Skeletal muscle tissue (tissue), 4 donors: ENCODE measurements around the gene RTL10. TPM values are rescaled to one million over a fixed set of nuclear protein-coding genes. Genes with fewer than 3 reads are reported as not detected.
"Not testable (repeated sequence)": the region's sequence is repeated elsewhere in the genome, so short reads cannot be mapped to it uniquely, and the experiment has no call there.

Experiments
- H3K27ac ChIP-seq: one replicate; pipeline ENCODE4 v1.7.0; 2013; ENCODE audit warnings: mild to moderate bottlenecking, low read depth, low read length, inconsistent platforms
- H3K27me3 ChIP-seq, 3 donors: one replicate each; pipeline ENCODE4 v1.7.0; 2013; ENCODE audit warnings: low read length in 3 of 3; ENCODE audit not compliant: control insufficient read depth in 3 of 3, insufficient read depth in 3 of 3
- H3K36me3 ChIP-seq, 3 donors: one replicate each; pipeline ENCODE4 v1.7.0; 2013; ENCODE audit warnings: low read length in 3 of 3; ENCODE audit not compliant: control insufficient read depth in 3 of 3, insufficient read depth in 3 of 3
- H3K4me1 ChIP-seq, 3 donors: one replicate each; pipeline ENCODE4 v1.7.0; 2013; ENCODE audit warnings: low read length in 3 of 3, mild to moderate bottlenecking in 3 of 3; ENCODE audit not compliant: control insufficient read depth in 3 of 3, insufficient read depth in 3 of 3
- H3K4me3 ChIP-seq, 3 donors: one replicate each; pipeline ENCODE4 v1.7.0; 2013; ENCODE audit warnings: low read length in 3 of 3
- H3K9ac ChIP-seq, 3 donors: one replicate each; pipeline ENCODE4 v1.7.0; 2013; ENCODE audit warnings: low read length in 3 of 3, mild to moderate bottlenecking in 3 of 3, moderate library complexity in 2 of 3, low read depth in 1 of 3
- H3K9me3 ChIP-seq, 3 donors: one replicate each; pipeline ENCODE4 v1.7.0; 2013; ENCODE audit warnings: low read length in 3 of 3; ENCODE audit not compliant: control insufficient read depth in 3 of 3
- total RNA-seq: library from RNA; depleted of rRNA; stranded (reverse); fragments of >200 nt; gene quantifications from one replicate; pipeline ENCODE4 v1.2.3, GENCODE V29; 2014
- donor health status: Osteomylitis.

The RTL10 gene
- total RNA-seq, 1 donor from 2014 or later, result 9.4 TPM

- H3K9me3 ChIP-seq, result no peaks in the 10 kb centered on the region
- no peak overlapping the region for H3K9ac ChIP-seq
- no peak overlapping the region for H3K4me3 ChIP-seq
- H3K36me3 ChIP-seq, result peaks cover 3 to 6% (median 5%) of the 10 kb centered on the region in 3 donors
- no peaks in the 10 kb centered on the region for H3K27me3 ChIP-seq
- no peak overlapping the region for H3K27ac ChIP-seq
- peaks cover 19 to 37% (median 27%) of the 10 kb centered on the region in 3 donors for H3K4me1 ChIP-seq
Measured at GRCh38 chr22:19888131-19888746, 33.6 kb upstream of the RTL10 start.

- Histone ChIP-seq H3K27ac (no peak overlapping the region), H3K9me3 (no peaks in the 10 kb centered on the region), H3K4me1 (peaks cover 19 to 37% (median 27%) of the 10 kb centered on the region in 3 donors), H3K4me3 (no peak overlapping the region), H3K9ac (peak overlapping the region in 1 of 3 donors; percentile 45), H3K36me3 (peaks cover 0 to 6% (median 2%) of the 10 kb centered on the region in 3 donors), H3K27me3 (no peaks in the 10 kb centered on the region)
Measured at GRCh38 chr22:19887256-19887985, 32.7 kb upstream of the RTL10 start.

DNA sequence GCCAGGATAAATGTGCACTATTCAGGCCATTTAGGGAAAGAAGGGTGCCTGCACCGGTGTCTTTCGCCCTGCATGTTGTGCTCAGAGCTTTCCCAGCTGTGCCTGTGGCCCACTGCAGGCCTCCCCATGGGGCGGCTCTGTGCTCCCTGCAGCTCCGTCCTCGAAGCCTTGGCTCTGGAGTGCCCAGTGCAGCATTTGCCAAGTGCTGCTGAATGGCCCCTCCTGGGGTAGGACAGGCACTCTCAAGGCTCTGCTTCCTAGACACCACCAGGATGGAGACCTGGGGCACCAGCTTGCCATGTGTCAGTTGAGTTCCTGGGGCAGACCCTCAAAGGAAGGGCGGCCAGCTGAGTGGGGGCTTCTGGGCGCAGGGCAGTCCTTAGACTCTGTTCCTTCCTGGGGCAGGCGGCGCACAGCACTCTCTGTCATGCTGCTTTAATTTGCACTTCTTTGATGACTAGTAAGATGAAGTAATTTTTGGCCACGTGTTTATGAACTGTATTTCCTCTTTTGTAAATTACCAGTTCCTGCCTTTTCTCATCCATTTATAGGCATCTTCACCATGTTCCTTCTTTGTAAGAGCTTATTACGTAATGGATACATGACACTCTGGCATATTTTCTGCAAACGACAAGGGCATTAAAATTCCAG lies 32.1 kb upstream of the RTL10 start:
- Histone ChIP-seq H3K4me1 (peaks cover 22 to 39% (median 29%) of the 10 kb centered on the region in 3 donors), H3K4me3 (no peak overlapping the region), H3K36me3 (peaks cover 0 to 3% (median under 1%) of the 10 kb centered on the region in 3 donors), H3K9ac (peak overlapping the region in 1 of 3 donors; percentile 16), H3K27ac (no peak overlapping the region), H3K9me3 (no peaks in the 10 kb centered on the region), H3K27me3 (no peaks in the 10 kb centered on the region)

GRCh38 chr22:19885841-19886592 lies 31.3 kb upstream of the RTL10 start:
- Histone ChIP-seq H3K4me1 (peaks cover 27 to 39% (median 29%) of the 10 kb centered on the region in 3 donors), H3K27me3 (no peaks in the 10 kb centered on the region), H3K4me3 (no peak overlapping the region), H3K36me3 (peaks cover 0 to 2% (median 0%) of the 10 kb centered on the region in 3 donors), H3K9me3 (no peaks in the 10 kb centered on the region), H3K27ac (no peak overlapping the region), H3K9ac (peak overlapping the region in 1 of 3 donors; percentile 16)

DNA sequence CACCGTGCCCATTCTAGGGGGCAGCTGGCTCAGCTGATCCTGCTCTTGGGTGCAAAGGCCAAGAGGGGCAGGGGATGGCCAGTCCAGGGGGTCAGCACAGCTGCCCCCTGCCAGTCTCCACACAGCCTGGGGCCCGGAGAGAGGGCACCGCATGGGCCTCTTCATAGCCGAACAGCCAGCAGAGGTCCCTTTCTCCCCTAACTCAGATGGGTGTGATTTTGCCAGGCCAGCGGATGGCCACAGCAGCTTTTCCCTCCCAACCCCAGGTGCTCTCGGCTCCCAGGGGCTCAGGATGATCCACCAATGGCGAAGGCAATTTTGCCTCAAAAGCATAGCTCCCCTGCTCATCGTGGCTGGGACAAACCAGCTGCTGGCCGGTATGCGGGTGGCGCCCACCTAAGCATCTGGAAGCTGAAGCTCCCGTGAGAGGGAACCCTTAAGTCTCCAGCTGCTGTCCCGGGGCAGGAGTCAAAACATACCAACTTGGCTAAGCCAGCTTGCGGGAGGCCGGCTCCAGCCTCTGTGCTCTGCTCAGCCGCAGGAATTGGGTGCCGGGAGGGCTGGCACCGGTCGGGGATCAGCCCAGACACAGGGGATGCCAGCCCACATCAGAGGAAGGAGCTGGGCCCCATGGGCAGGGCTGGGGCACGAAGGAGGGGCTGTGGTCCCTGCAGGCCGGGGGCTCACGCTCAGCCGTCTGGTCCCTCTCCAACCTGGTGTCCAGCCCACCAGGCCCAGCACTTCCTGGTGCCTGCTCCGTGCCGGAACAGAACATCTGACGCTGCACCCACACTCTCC lies 30.5 kb upstream of the RTL10 start:
- Histone ChIP-seq H3K9ac (peak overlapping the region in 1 of 3 donors; percentile 16), H3K36me3 (peaks cover 0 to 2% (median 0%) of the 10 kb centered on the region in 3 donors), H3K27ac (no peak overlapping the region), H3K4me3 (no peak overlapping the region), H3K27me3 (no peaks in the 10 kb centered on the region), H3K9me3 (no peaks in the 10 kb centered on the region), H3K4me1 (peaks cover 31 to 47% (median 32%) of the 10 kb centered on the region in 3 donors)

GRCh38 chr22:19884161-19884953 lies 29.7 kb upstream of the RTL10 start:
- peaks cover 0 to 8% (median 2%) of the 10 kb centered on the region in 3 donors for H3K36me3 ChIP-seq
- no peak overlapping the region for H3K27ac ChIP-seq
- peaks cover 31 to 50% (median 32%) of the 10 kb centered on the region in 3 donors for H3K4me1 ChIP-seq
- H3K9ac ChIP-seq, result peak overlapping the region in 1 of 3 donors; percentile 16
- no peaks in the 10 kb centered on the region for H3K27me3 ChIP-seq
- H3K9me3 ChIP-seq, result no peaks in the 10 kb centered on the region
- H3K4me3 ChIP-seq, result no peak overlapping the region

- H3K27ac ChIP-seq, H3K4me3 ChIP-seq, H3K9ac ChIP-seq, H3K27me3 ChIP-seq, H3K9me3 ChIP-seq: not testable (repeated sequence)
- peaks cover 31 to 50% (median 32%) of the 10 kb centered on the region in 3 donors for H3K4me1 ChIP-seq
- peaks cover under 1 to 10% (median 3%) of the 10 kb centered on the region in 3 donors for H3K36me3 ChIP-seq
Measured at GRCh38 chr22:19883446-19883845, 28.8 kb upstream of the RTL10 start.

GRCh38 chr22:19882446-19883381 lies 28.0 kb upstream of the RTL10 start:
- Histone ChIP-seq H3K4me3 (no peak overlapping the region), H3K36me3 (peaks cover 7 to 17% (median 10%) of the 10 kb centered on the region in 3 donors), H3K4me1 (peaks cover 31 to 50% (median 32%) of the 10 kb centered on the region in 3 donors), H3K9me3 (no peaks in the 10 kb centered on the region), H3K9ac (no peak overlapping the region), H3K27ac (no peak overlapping the region), H3K27me3 (no peaks in the 10 kb centered on the region)
